Bronchial epithelial cell (primary cell): Measurements from ENCODE around the gene GP5. TPM values are rescaled to one million over a fixed set of nuclear protein-coding genes. Genes with fewer than 3 reads are reported as not detected.

Experiments
- DNase-seq: peaks from one replicate; pipeline ENCODE4 v3.0.0-alpha.2; 2010; ENCODE audit warnings: low read depth
- FAIRE-seq: peaks from 2 replicates; lab custom pipeline; 2011; peaks lifted over from hg19 to GRCh38; lab: Jason Lieb, UNC
- H3K27me3 ChIP-seq: 2 replicates; pipeline ENCODE4 v1.5.1; 2011; ENCODE audit warnings: low read length; ENCODE audit not compliant: control insufficient read depth, insufficient read depth
- H3K36me3 ChIP-seq: 2 replicates; pipeline ENCODE4 v1.5.1; 2011; ENCODE audit warnings: low read length; ENCODE audit not compliant: control insufficient read depth, insufficient read depth
- H3K4me3 ChIP-seq: 2 replicates; pipeline ENCODE4 v1.5.1; 2011; ENCODE audit warnings: mild to moderate bottlenecking, low read depth, low read length, control low read depth
- total RNA-seq: library from RNA; depleted of rRNA; stranded (reverse); fragments of >200 nt; gene quantifications from 2 replicates; pipeline ENCODE4 v1.2.1, GENCODE V29; 2014
- TF ChIP-seq, protein P1 (sequence below): IDR thresholded peaks from 2 replicates; pipeline ENCODE4 v1.5.1; 2011; ENCODE audit warnings: mild to moderate bottlenecking, moderate library complexity, low read length, control low read depth, inconsistent platforms; ENCODE audit not compliant: insufficient read depth, severe bottlenecking

GP5 gene
- total RNA-seq, 1 donor from 2014 or later = under 0.01 TPM

- no peak overlapping the region for H3K4me3 ChIP-seq
- TF ChIP-seq, protein P1, sequence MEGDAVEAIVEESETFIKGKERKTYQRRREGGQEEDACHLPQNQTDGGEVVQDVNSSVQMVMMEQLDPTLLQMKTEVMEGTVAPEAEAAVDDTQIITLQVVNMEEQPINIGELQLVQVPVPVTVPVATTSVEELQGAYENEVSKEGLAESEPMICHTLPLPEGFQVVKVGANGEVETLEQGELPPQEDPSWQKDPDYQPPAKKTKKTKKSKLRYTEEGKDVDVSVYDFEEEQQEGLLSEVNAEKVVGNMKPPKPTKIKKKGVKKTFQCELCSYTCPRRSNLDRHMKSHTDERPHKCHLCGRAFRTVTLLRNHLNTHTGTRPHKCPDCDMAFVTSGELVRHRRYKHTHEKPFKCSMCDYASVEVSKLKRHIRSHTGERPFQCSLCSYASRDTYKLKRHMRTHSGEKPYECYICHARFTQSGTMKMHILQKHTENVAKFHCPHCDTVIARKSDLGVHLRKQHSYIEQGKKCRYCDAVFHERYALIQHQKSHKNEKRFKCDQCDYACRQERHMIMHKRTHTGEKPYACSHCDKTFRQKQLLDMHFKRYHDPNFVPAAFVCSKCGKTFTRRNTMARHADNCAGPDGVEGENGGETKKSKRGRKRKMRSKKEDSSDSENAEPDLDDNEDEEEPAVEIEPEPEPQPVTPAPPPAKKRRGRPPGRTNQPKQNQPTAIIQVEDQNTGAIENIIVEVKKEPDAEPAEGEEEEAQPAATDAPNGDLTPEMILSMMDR = no peak
- DNase-seq (no peak), FAIRE-seq (no peak)
- peaks cover 6% of the 10 kb centered on the region for H3K27me3 ChIP-seq
- no peaks in the 10 kb centered on the region for H3K36me3 ChIP-seq
Measured at GRCh38 chr3:194392576-194392975, 6.5 kb downstream of the GP5 start.

DNA sequence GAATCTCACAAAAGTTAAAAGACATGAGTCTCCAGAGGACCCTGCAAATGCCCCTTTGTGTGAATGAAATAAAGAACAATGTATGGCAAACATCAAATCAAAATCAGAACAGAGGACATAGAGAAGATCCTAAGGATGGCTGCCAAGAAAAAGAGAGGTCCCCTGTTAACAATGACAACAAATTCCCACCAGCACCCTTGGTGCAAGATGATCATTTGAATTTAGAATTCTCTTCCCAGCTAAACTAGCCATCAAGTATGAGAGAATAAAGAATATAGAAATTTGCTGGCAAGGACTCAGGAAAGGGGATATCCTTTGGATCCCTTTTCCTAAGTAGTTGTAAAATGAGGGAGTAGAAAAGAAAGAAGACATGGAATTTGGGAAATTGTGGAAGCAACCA, 8.2 kb downstream of the GP5 start:
- Histone ChIP-seq H3K27me3 (peaks cover 8% of the 10 kb centered on the region), H3K36me3 (no peaks in the 10 kb centered on the region), H3K4me3 (no peak overlapping the region)
- FAIRE-seq (no peak), DNase-seq (no peak)
- TF ChIP-seq, protein P1 = no peak

- TF ChIP-seq, protein P1 = no peak
- Histone ChIP-seq H3K27me3 (peaks cover 8% of the 10 kb centered on the region), H3K36me3 (no peaks in the 10 kb centered on the region), H3K4me3 (no peak overlapping the region)
- DNase-seq (no peak), FAIRE-seq (no peak)
Measured at GRCh38 chr3:194389269-194389668, 9.8 kb downstream of the GP5 start.

DNA sequence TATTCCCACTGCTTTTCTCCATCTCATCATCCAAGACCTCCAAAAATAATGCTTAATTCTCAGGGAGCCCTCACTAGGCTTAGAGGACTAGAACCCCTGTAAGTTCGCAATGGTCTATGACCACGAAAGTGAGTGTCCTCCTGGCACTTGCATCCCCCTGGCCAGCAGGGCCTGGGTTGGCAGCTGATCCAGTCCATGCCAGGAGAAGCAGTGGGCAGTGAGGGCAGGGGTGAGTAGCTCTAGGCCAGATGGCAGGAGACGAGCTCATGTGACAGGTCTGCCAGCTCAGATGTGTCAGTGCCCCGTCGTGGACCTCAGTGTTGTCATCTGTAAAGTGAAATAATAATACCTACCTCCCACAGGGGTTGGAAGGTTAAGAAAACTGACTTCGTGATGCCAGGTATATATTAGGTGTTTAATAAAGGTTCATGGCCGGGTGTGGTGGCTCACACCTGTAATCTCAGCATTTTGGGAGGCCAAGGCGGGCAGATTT, 11.1 kb downstream of the GP5 start:
- Histone ChIP-seq H3K4me3 (no peak overlapping the region), H3K27me3 (peaks cover 8% of the 10 kb centered on the region), H3K36me3 (no peaks in the 10 kb centered on the region)
- DNase-seq (no peak), FAIRE-seq (no peak)
- TF ChIP-seq, protein P1 = no peak

DNA sequence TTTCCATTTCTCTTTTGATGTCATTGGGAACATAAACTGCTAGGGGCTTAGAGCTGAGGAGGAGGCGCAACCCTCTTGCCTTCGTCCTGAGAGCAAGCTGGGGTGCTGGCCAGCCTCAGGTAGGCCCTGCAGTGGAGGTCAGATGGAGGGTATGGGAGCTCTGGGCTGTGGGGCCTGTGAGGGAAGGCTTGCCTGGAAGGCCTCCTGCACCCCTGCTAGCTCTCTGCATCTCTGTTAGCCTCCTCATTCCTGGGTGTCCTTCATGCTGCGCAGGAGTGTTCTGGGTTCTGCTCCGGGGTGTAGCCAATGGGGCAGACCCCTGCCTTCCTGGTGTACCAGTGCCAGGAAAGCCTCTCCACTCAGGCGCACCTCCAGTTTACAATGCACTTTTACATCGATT, 11.8 kb downstream of the GP5 start:
- H3K27me3 ChIP-seq = peaks cover 8% of the 10 kb centered on the region
- DNase-seq = no peak
- H3K36me3 ChIP-seq = no peaks in the 10 kb centered on the region
- H3K4me3 ChIP-seq = no peak overlapping the region
- FAIRE-seq = no peak
- TF ChIP-seq, protein P1 = no peak

DNA sequence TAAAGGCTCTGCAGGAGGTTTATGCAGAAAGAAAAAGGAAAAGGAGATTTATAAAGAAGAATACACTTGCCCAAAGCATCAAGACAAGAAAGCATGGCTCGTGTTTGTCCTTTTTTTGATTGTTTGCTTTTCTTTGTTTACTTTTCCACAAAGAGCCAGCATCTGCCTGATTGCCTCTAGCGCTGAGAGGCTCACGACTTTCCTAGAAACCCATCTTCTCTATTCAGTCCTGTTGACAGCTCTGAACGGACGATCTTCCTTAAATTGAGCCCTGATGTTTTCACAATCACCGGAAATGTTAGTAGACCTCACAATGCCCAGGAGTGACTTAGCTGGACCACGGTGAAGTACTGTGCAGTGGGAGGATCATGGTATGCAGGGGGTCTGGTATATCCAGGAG, 12.4 kb downstream of the GP5 start:
- DNase-seq = no peak
- TF ChIP-seq, protein P1 = no peak
- no peaks in the 10 kb centered on the region for H3K36me3 ChIP-seq
- no peak for FAIRE-seq
- H3K4me3 ChIP-seq = no peak overlapping the region
- H3K27me3 ChIP-seq = peaks cover 8% of the 10 kb centered on the region
